ENCODE measurements around the gene RABGGTA. TPM values are rescaled to one million over a fixed set of nuclear protein-coding genes. Genes with fewer than 3 reads are reported as not detected.

Gene RABGGTA
- total RNA-seq = 10 to 100 TPM; 29.8 to 44.8 (median 33.5) TPM

GRCh38 chr14:24271134-24271833 lies at the start of gene RABGGTA:
Gene RABGGTA, minus strand, starts transcription at chr14:24271597. Its CDS starts 482 bp downstream, at chr14:24271115.
- H3K36me3 ChIP-seq = peaks cover 13 to 14% of the 10 kb centered on the region in 2 donors
- TF ChIP-seq CTCF (IDR thresholded peaks at IDR 0.05) (peak; percentile 25 to 81 (median 50)), POLR2A (IDR thresholded peaks at IDR 0.05) (peak in 1 of 2 donors; percentile 75)
- 1 to 8% methylated on average over 6 to 21 of the region's 61 CpGs for WGBS, 2 donors
- peaks cover 8 to 18% of the 10 kb centered on the region in 2 donors for H3K4me1 ChIP-seq
- peak within 1 kb of the TSS; percentile 30 to 89 (median 77) for H3K4me3 ChIP-seq (replicated peaks in 1 of 3)
- H3K27me3 ChIP-seq = no peaks in the 10 kb centered on the region
- no peaks in the 10 kb centered on the region for H3K9me3 ChIP-seq
- intact Hi-C loops (cut with DNase I) = no loop called here
- peak; percentile 88 to 90 for DNase-seq
- H3K27ac ChIP-seq = peak within 1 kb of the TSS; percentile 84 to 95 (median 90)

- H3K27ac ChIP-seq = no peak overlapping the region
- no peak for TF ChIP-seq CTCF (IDR thresholded peaks at IDR 0.05)
- no peak for TF ChIP-seq POLR2A (IDR thresholded peaks at IDR 0.05)
- H3K27me3 ChIP-seq = no peaks in the 10 kb centered on the region
- intact Hi-C loops (cut with DNase I) = no loop called here
- no peaks in the 10 kb centered on the region for H3K36me3 ChIP-seq
- peaks cover under 1 to 39% of the 10 kb centered on the region in 2 donors for H3K4me1 ChIP-seq
- WGBS, 2 donors = 96 to 99% methylated on average over 3 of the region's 3 CpGs
- DNase-seq = no peak
- no peaks in the 10 kb centered on the region for H3K9me3 ChIP-seq
- no peak overlapping the region for H3K4me3 ChIP-seq (replicated peaks in 1 of 3)
Observed at GRCh38 chr14:24317141-24317928, 45.9 kb upstream of the RABGGTA start.

GRCh38 chr14:24316597-24316950 lies 45.2 kb upstream of the RABGGTA start:
- TF ChIP-seq POLR2A (IDR thresholded peaks at IDR 0.05) = no peak
- no peak for TF ChIP-seq CTCF (IDR thresholded peaks at IDR 0.05)
- WGBS, 2 donors = 41 to 55% methylated on average over 14 to 18 of the region's 18 CpGs
- H3K4me1 ChIP-seq = peaks cover 6 to 46% of the 10 kb centered on the region in 2 donors
- no peak overlapping the region for H3K4me3 ChIP-seq (replicated peaks in 1 of 3)
- no peaks in the 10 kb centered on the region for H3K27me3 ChIP-seq
- intact Hi-C loops (cut with DNase I) = no loop called here
- H3K27ac ChIP-seq = peak overlapping the region in 1 of 3 donors; percentile 49
- no peaks in the 10 kb centered on the region for H3K9me3 ChIP-seq
- no peaks in the 10 kb centered on the region for H3K36me3 ChIP-seq
- DNase-seq = no peak

GRCh38 chr14:24315807-24316596 lies 44.6 kb upstream of the RABGGTA start:
- DNase-seq = peak; percentile 52 to 56
- Histone ChIP-seq H3K27me3 (no peaks in the 10 kb centered on the region), H3K4me1 (peaks cover 6 to 52% of the 10 kb centered on the region in 2 donors)

More at GRCh38 chr14:24315807-24316596, 44.6 kb upstream of the RABGGTA start:
- Histone ChIP-seq H3K27ac (peak overlapping the region in 2 of 3 donors; percentile 49 to 52), H3K9me3 (no peaks in the 10 kb centered on the region), H3K36me3 (no peaks in the 10 kb centered on the region), H3K4me3 (replicated peaks in 1 of 3) (no peak overlapping the region)
- TF ChIP-seq CTCF (IDR thresholded peaks at IDR 0.05) (peak in 2 of 6 experiments; percentile 9 to 13), POLR2A (IDR thresholded peaks at IDR 0.05) (no peak)
- intact Hi-C loops (cut with DNase I) = no loop called here
- 57 to 75% methylated on average over 22 to 25 of the region's 70 CpGs for WGBS, 2 donors
